Activated CD8-positive, alpha-beta T cell treated with anti-CD3 and anti-CD28 coated beads for 36 hours (primary cell): ENCODE data around the gene KRTAP12-2. TPM values are rescaled to one million over a fixed set of nuclear protein-coding genes. Genes with fewer than 3 reads are reported as not detected.

Experiments
- ATAC-seq: fragments of 200-7000 bp; cut with Tn5 transposase; one replicate; pipeline ENCODE4 v1.10.0; 2021; ENCODE audit warnings: mild to moderate bottlenecking, moderate library complexity
- CTCF ChIA-PET: fragments of 350-600 bp; sonication (Branson Sonifier 250); formaldehyde crosslinking; loops from one replicate; lab custom pipeline; 2021; ENCODE audit warnings: antibody characterized with exemption; lab: Charles Lee
- POLR2A ChIA-PET: fragments of 350-600 bp; sonication (Branson Sonifier 250); formaldehyde crosslinking; loops from one replicate; lab custom pipeline; 2021; ENCODE audit warnings: antibody characterized with exemption; lab: Charles Lee
- DNase-seq: peaks from one replicate; pipeline ENCODE4 v3.0.0-alpha.2; 2020
- H3K27ac Mint-ChIP-seq: one replicate; pipeline ENCODE4 v1.8.0; 2021; ENCODE audit warnings: mild to moderate bottlenecking, mixed read lengths
- H3K27me3 Mint-ChIP-seq: one replicate; pipeline ENCODE4 v1.8.0; 2021; ENCODE audit warnings: mixed read lengths
- H3K36me3 Mint-ChIP-seq: one replicate; pipeline ENCODE4 v1.8.0; 2021; ENCODE audit warnings: low read depth, mixed read lengths
- H3K4me1 Mint-ChIP-seq: one replicate; pipeline ENCODE4 v1.8.0; 2021; ENCODE audit warnings: low read depth, mixed read lengths
- H3K4me3 Mint-ChIP-seq: one replicate; pipeline ENCODE4 v1.8.0; 2021; ENCODE audit warnings: mild to moderate bottlenecking, moderate library complexity, mixed read lengths
- H3K9me3 Mint-ChIP-seq: one replicate; pipeline ENCODE4 v1.8.0; 2021; ENCODE audit warnings: mixed read lengths
- CTCF ChIP-seq: fragments of 200-600 bp; IDR thresholded peaks from one replicate; pipeline ENCODE4 v1.8.0; 2022; ENCODE audit warnings: antibody characterized with exemption, mild to moderate bottlenecking
- intact Hi-C: fragments of 100-400 bp; cut with micrococcal nuclease; formaldehyde crosslinking; loops from one replicate; pipeline ENCODE4 v1.10.0; 2022
- total RNA-seq, 2 experiments: library from RNA; stranded (reverse); gene quantifications; one replicate each; pipeline ENCODE4 v1.2.3, GENCODE V29; 2021

Gene KRTAP12-2
- total RNA-seq, 2 experiments from 2014 or later, result not detected

- H3K4me1 Mint-ChIP-seq, result peaks cover 29% of the 10 kb centered on the region
- no peaks in the 10 kb centered on the region for H3K27me3 Mint-ChIP-seq
- peaks cover 23% of the 10 kb centered on the region for H3K36me3 Mint-ChIP-seq
- H3K4me3 Mint-ChIP-seq, result no peak overlapping the region
- ATAC-seq (no peak), DNase-seq (no peak)
- peaks cover 45% of the 10 kb centered on the region for H3K9me3 Mint-ChIP-seq
- TF ChIP-seq CTCF, result no peak
- no peak overlapping the region for H3K27ac Mint-ChIP-seq
- CTCF ChIA-PET, result interaction anchor here (0.7 to 1.9 kb wide), 3 partner anchors 14 to 168 kb away, joined by 3 to 8 read pairs (median 3); partner anchors contain the start of gene KRTAP10-8
- POLR2A ChIA-PET, result no interaction called here
- intact Hi-C loops, result no loop called here
Observed at GRCh38 chr21:44625756-44626155, 41.0 kb downstream of the KRTAP12-2 start.

GRCh38 chr21:44623575-44623974, 43.2 kb downstream of the KRTAP12-2 start:
- TF ChIP-seq CTCF, result no peak
- Mint-ChIP-seq H3K27ac (no peak overlapping the region), H3K36me3 (peaks cover 33% of the 10 kb centered on the region), H3K9me3 (peaks cover 54% of the 10 kb centered on the region), H3K27me3 (no peaks in the 10 kb centered on the region), H3K4me1 (peaks cover 25% of the 10 kb centered on the region), H3K4me3 (no peak overlapping the region)
- intact Hi-C loops, result no loop called here
- ChIA-PET CTCF (no interaction called here), POLR2A (no interaction called here)
- DNase-seq (no peak), ATAC-seq (no peak)

GRCh38 chr21:44619886-44620285, 46.8 kb downstream of the KRTAP12-2 start:
- Mint-ChIP-seq H3K27ac (peak overlapping the region; percentile 81), H3K36me3 (peaks cover 32% of the 10 kb centered on the region), H3K4me3 (no peak overlapping the region), H3K9me3 (peaks cover 55% of the 10 kb centered on the region), H3K4me1 (peaks cover 41% of the 10 kb centered on the region), H3K27me3 (no peaks in the 10 kb centered on the region)
- ATAC-seq (no peak), DNase-seq (no peak)
- no peak for TF ChIP-seq CTCF
- ChIA-PET CTCF (interaction anchor here (0.7 to 1.4 kb wide), 4 partner anchors 37 to 108 kb away, joined by 3 to 4 read pairs (median 3); partner anchors contain the start of gene KRTAP12-2), POLR2A (interaction anchor here (0.7 kb wide), 1 partner anchor 27 kb away, joined by 3 read pairs; no protein-coding TSS in a partner anchor)
- intact Hi-C loops, result no loop called here

GRCh38 chr21:44618909-44619308, 47.8 kb downstream of the KRTAP12-2 start:
- POLR2A ChIA-PET, result interaction anchor here (0.6 to 1.1 kb wide), 3 partner anchors 12 to 462 kb away, joined by 3 to 4 read pairs (median 3); no protein-coding TSS in a partner anchor
- Mint-ChIP-seq H3K9me3 (peaks cover 45% of the 10 kb centered on the region), H3K36me3 (peaks cover 28% of the 10 kb centered on the region), H3K27ac (peak overlapping the region; percentile 81), H3K4me1 (peaks cover 41% of the 10 kb centered on the region), H3K4me3 (peak overlapping the region; percentile 13), H3K27me3 (no peaks in the 10 kb centered on the region)
- DNase-seq (peak; percentile 70), ATAC-seq (peak; percentile 97)
- CTCF ChIA-PET, result interaction anchor here (0.7 to 2.0 kb wide), 7 partner anchors 26 to 123 kb away, joined by 3 to 8 read pairs (median 4); no protein-coding TSS in a partner anchor
- intact Hi-C loops, result no loop called here
- no peak for TF ChIP-seq CTCF

GRCh38 chr21:44618504-44618903, 48.2 kb downstream of the KRTAP12-2 start:
- no peaks in the 10 kb centered on the region for H3K27me3 Mint-ChIP-seq
- H3K4me3 Mint-ChIP-seq, result peak overlapping the region; percentile 13
- POLR2A ChIA-PET, result interaction anchor here (0.6 to 1.1 kb wide), 2 partner anchors 12 to 127 kb away, joined by 3 to 4 read pairs; no protein-coding TSS in a partner anchor
- peaks cover 27% of the 10 kb centered on the region for H3K36me3 Mint-ChIP-seq
- CTCF ChIA-PET, result interaction anchor here (1.0 to 2.0 kb wide), 6 partner anchors 27 to 124 kb away, joined by 3 to 8 read pairs (median 4); no protein-coding TSS in a partner anchor
- DNase-seq, result peak; percentile 24
- peak; percentile 55 for ATAC-seq
- intact Hi-C loops, result no loop called here
- H3K27ac Mint-ChIP-seq, result peak overlapping the region; percentile 81
- peaks cover 41% of the 10 kb centered on the region for H3K9me3 Mint-ChIP-seq
- peaks cover 41% of the 10 kb centered on the region for H3K4me1 Mint-ChIP-seq
- TF ChIP-seq CTCF, result no peak
